Measurements from ENCODE around the gene KRTAP5-3.

KRTAP5-3 gene

DNA sequence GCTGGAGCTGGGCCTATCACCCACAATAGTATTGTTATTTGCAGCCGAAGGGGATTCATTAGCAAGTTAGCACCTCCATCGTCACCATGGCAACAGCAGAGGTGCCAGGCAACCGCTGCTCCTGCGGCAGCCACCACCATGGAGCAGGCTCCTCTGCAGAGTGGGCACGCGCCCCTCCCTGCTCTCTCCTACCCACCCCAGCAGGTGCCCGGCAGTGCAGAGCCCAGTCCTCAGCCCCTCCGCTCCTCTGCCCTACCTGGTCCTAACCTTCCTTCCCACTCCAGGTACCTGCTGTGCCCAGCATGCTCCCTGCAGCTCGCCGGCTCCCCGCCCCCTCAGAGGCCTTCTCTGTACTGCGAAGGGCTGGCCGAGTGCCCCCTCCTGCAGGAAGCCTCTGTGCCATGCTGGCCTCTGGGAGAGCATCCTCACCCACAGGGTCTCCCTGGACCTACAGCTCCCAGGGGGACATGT, 39.8 kb downstream of the KRTAP5-3 start:
- no peak overlapping the region for H3K27ac ChIP-seq
- TF ChIP-seq, protein P1, sequence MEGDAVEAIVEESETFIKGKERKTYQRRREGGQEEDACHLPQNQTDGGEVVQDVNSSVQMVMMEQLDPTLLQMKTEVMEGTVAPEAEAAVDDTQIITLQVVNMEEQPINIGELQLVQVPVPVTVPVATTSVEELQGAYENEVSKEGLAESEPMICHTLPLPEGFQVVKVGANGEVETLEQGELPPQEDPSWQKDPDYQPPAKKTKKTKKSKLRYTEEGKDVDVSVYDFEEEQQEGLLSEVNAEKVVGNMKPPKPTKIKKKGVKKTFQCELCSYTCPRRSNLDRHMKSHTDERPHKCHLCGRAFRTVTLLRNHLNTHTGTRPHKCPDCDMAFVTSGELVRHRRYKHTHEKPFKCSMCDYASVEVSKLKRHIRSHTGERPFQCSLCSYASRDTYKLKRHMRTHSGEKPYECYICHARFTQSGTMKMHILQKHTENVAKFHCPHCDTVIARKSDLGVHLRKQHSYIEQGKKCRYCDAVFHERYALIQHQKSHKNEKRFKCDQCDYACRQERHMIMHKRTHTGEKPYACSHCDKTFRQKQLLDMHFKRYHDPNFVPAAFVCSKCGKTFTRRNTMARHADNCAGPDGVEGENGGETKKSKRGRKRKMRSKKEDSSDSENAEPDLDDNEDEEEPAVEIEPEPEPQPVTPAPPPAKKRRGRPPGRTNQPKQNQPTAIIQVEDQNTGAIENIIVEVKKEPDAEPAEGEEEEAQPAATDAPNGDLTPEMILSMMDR (conservative IDR thresholded peaks at IDR 0.05), result no peak
- no peak for TF ChIP-seq ZFX (IDR thresholded peaks at IDR 0.05)

DNA sequence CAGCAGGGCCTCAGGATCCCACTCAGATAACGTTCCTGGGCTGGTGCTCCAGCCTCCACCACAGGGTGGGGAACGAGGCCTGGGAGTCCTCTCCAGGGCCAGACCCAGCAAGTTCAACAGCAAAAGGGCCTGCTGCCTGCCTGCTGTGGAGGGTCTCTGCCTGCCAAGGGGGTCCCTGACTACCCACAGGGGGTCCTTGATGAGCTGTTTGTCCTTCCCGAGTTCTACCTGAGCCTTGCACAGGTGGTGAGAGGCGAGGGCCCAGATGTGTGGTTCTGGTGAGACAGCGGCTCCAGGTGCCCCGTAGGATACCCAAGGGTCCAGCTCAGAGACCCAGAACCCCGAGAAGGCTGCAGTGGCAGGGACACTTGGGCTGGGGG, 40.6 kb downstream of the KRTAP5-3 start:
- no peak overlapping the region for H3K27ac ChIP-seq
- no peak for TF ChIP-seq ZFX (IDR thresholded peaks at IDR 0.05)
- TF ChIP-seq, protein P1 (conservative IDR thresholded peaks at IDR 0.05), result no peak

DNA sequence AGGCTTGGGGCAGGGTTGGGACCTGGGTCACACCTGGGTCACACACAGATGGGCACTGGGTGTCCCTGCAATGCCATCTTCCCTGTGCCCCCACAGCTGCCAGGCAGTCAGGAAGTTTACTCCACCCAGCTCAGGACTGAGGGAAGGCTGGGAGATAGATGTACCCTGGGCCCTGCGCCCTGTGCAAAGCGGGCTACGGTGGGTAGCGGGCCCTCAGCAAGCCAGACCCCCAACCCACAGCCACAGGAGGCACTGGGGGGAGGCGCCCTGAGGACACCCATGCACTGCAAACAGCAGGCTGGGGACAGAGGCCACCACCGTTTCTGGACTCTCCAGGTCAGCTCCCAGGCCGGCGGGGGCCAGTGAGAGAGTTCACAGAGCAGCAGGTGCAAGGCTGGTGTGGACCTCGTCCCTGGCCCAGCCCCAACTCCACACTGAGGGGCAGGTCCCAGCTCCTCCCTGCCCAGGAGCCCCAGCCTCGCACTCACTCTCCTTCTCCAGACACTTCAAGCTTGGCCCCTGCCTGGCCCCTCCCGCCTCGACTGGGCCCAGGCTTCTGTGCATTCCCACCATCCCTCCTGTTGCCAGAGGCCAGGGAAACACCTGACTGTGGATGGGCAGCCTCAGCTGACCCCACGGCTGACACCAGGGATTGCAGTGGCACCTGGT, 41.1 kb downstream of the KRTAP5-3 start:
- TF ChIP-seq, protein P1 (conservative IDR thresholded peaks at IDR 0.05), result no peak; the same call in 1 of the 2 replicates
- TF ChIP-seq ZFX (IDR thresholded peaks at IDR 0.05), result no peak
- no peak overlapping the region for H3K27ac ChIP-seq

DNA sequence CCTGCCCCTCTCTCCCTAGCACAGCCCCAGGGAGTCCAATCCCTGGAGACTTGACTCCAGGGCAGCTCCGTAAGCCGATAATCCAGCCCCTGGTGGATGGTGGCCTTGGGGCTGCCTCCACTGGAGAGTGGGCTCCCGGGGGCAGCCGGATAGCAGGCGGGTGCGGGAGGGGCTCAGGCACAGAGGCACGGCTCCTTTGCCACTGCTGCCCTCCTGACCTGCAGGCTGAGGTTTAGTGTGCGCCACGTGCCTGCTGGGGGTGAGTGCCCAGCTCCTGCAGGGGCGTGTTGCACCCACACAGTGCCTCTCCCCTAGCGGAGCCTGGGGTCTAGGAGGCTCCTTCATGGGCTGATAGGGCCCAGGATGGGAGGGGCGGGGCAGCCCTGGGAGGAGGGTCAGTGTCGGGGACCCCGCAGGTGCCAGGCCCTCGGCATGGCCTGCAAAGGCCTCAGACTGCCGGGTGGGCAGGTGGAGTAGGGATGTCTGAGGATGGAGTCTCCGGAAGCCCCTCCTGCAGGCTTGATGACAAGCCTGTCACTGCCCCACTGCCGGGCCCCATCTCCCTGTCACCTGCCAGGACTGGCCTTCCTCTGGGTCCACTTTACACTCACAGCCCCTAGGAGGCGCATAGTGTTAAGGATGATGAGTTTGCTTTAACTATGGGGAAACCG, 41.7 kb downstream of the KRTAP5-3 start:
- H3K27ac ChIP-seq, result no peak overlapping the region
- TF ChIP-seq ZFX (IDR thresholded peaks at IDR 0.05), result no peak
- TF ChIP-seq, protein P1 (conservative IDR thresholded peaks at IDR 0.05), result no peak

DNA sequence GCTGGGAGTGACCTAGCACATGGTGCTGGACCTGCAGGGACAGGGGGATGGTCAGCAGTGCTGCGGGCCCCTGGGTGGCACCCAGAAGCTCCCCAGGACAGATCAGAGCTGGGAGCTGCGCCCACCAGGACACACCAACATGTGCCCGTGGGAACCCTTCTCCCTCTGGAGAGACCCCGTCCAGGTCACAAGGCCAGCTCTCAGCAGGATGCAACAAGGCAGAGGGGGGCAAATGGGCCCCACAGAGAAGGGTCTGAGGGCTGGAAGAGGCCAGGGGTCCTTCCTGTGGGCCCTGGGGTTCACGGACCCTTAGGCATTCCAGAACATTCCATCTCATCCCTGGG, 42.4 kb downstream of the KRTAP5-3 start:
- TF ChIP-seq, protein P1 (conservative IDR thresholded peaks at IDR 0.05), result no peak
- TF ChIP-seq ZFX (IDR thresholded peaks at IDR 0.05), result no peak
- H3K27ac ChIP-seq, result no peak overlapping the region

DNA sequence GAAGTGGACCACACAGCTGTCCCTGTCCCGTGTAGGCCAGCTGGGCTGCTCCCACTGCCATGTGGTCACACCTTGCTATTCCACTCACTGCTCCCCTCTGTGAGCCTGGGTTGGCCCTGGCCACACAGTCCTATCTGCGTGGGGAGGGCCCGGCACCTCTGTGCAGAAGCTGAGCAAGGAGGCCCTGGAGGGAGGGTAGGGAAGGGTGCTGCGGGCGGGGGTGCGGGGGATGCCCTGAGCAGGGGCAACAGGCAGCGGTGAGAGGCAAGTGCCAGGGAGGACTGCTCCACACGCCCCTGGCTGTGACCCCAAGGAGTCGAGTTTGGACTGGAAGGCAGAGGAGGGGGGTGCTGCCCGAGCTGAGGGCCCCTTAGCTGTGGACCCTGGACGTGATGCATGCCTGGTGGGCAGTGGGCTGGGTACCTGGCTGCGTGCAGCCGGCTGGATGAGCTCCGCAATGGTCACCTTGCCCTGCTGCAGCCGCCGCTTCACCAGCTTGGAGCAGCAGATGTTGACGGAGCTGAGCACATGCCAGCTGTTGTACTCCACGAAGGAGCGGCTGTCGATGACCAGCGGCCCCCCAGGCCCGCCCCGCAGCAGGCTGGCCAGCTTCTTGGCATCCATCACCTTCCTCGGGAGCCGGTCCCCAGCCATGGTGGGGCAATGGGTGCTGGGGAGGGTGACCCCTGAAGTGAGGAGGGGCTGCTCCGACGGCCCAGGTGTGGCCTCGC, 42.9 kb downstream of the KRTAP5-3 start:
- TF ChIP-seq ZFX (IDR thresholded peaks at IDR 0.05), result no peak
- TF ChIP-seq, protein P1 (conservative IDR thresholded peaks at IDR 0.05), result no peak
- H3K27ac ChIP-seq, result no peak overlapping the region
